Psoas muscle (tissue), 8 donors: Measurements from ENCODE around the gene OVAAL. TPM values are rescaled to one million over a fixed set of nuclear protein-coding genes. Genes with fewer than 3 reads are reported as not detected.

ENCODE experiments used
- ATAC-seq, 4 donors: fragments of 200-7000 bp; cut with Tn5 transposase; one replicate each; pipeline ENCODE4 v1.9.1; 2020; ENCODE audit warnings: moderate library complexity in 3 of 4, mild to moderate bottlenecking in 2 of 4
- DNase-seq, 2 donors: peaks; one replicate each; pipeline ENCODE4 v3.0.0-alpha.2; 2020
- H3K27ac ChIP-seq: fragments of 200-600 bp; one replicate; pipeline ENCODE4 v1.8.0; 2022
- H3K27me3 ChIP-seq, 3 donors: fragments of 200-600 bp in 1 of 3; one replicate each; pipeline versions ENCODE4 v1.6.1 to v1.8.0; 2013 to 2022; ENCODE audit warnings: low read length in 2 of 3, mild to moderate bottlenecking in 2 of 3, moderate library complexity in 1 of 3; ENCODE audit not compliant: insufficient read depth in 3 of 3
- H3K36me3 ChIP-seq, 2 donors: fragments of 200-600 bp in 1 of 2; one replicate each; pipeline versions ENCODE4 v1.6.1 to v1.8.0; 2013 to 2022; ENCODE audit warnings: low read depth in 1 of 2, mild to moderate bottlenecking in 1 of 2, moderate library complexity in 1 of 2; ENCODE audit not compliant: insufficient read depth in 1 of 2
- H3K4me1 ChIP-seq: fragments of 200-600 bp; one replicate; pipeline ENCODE4 v1.8.0; 2022
- H3K4me3 ChIP-seq: fragments of 200-600 bp; one replicate; pipeline ENCODE4 v1.8.0; 2022; ENCODE audit warnings: mild to moderate bottlenecking
- H3K9me3 ChIP-seq: fragments of 200-600 bp; one replicate; pipeline ENCODE4 v1.8.0; 2022
- CTCF ChIP-seq: fragments of 200-600 bp; IDR thresholded peaks from one replicate; pipeline ENCODE4 v1.8.0; 2022; ENCODE audit warnings: antibody characterized with exemption
- WGBS, 3 donors: extraction: QIAGEN DNeasy Blood & Tissue Kit; methylation state at CpG; one replicate each; pipeline versions ENCODE4 v1.1.6 to v1.1.7; 2013; 5-methylcytosine and 5-hydroxymethylcytosine counted together
- intact Hi-C, 2 donors: fragments of 100-400 bp; cut with DNase I; formaldehyde crosslinking; loops; one replicate each; pipeline versions ENCODE4 v1.11.0 to v1.14.2; 2022
- polyA plus RNA-seq, 3 donors: library from polyadenylated mRNA; stranded (reverse); fragments of 200-250 nt; gene quantifications; one replicate each; pipeline ENCODE4 v1.2.3, GENCODE V29; 2013
- total RNA-seq, 4 donors: library from RNA; stranded (reverse); fragmentation: NEBNext Ultra II Directional in 2 of 4; extraction: Animal tissue kit (Norgen Biotek cat#: 25700) in 2 of 4; gene quantifications; one replicate each; pipeline versions ENCODE4 v1.2.1 to v1.2.4, GENCODE V29; 2021 to 2023
- donor health status: healthy with polysubstance abuse.
- donor health status: DM: no; HTN: no; CAD: no; lungs with moderate emphysema.
- donor health status: Bipolar disorder and iron deficiency.
- donor health status: healthy.
- donor health status: DM: yes; HTN: yes; CAD: no.
- donor health status: DM: no; HTN: no; CAD: no.
- donor health status: DM: no; HTN: no; CAD: no.
- donor health status: DM: yes; HTN: yes; CAD: no.

Gene OVAAL
- total and polyA plus RNA-seq, 7 donors: 0.04 TPM; not detected in 6

GRCh38 chr1:180560200-180560867 is 1.6 kb downstream of the OVAAL start:
- DNase-seq (no peak), ATAC-seq (no peak)
- H3K27ac ChIP-seq: no peak overlapping the region
- TF ChIP-seq CTCF: no peak
- H3K9me3 ChIP-seq: no peaks in the 10 kb centered on the region
- WGBS, 3 donors: 59 to 75% (median 63%) methylated on average over 3 of the region's 3 CpGs
- no peak overlapping the region for H3K4me3 ChIP-seq
- H3K27me3 ChIP-seq: no peaks in the 10 kb centered on the region
- intact Hi-C loops: no loop called here
- no peaks in the 10 kb centered on the region for H3K36me3 ChIP-seq
- peaks cover 4% of the 10 kb centered on the region for H3K4me1 ChIP-seq

DNA sequence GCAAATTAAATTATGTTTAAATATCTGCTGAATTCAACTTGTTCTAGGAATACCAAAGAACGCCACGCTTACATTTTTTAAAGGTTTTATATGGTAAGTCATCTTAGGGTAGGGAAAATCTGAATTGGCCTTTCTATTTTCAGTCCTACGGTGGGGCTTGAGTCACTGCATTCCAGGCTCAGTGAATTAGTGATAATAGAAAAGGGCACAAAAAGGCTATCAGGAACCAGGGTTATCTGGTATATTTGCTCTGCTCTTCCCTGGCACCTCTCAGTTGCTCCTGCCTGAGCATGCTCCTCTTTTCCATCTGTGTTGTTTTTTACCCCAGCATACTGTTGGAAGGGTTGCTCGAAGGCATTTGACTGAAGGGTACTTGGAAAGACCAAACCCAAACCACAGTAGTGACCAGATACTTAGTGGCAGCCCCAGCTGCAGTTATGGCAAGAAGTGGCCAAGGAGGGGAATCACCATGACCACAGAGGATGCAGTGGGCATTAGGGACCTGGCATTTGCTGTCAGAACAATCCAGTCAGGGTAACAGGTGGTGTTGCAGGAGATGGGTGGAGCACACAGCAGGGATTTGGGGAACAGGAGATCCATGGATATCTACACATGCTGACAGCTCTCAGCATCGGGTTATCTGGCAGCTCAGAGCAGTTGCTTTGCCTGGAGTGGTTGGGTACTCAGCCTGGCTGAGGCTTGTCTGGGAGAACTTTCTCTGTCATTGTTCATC is 2.3 kb downstream of the OVAAL start:
- DNase-seq: no peak
- ATAC-seq: no peak
- H3K4me3 ChIP-seq: no peak overlapping the region
- H3K27me3 ChIP-seq: no peaks in the 10 kb centered on the region
- H3K4me1 ChIP-seq: peaks cover 4% of the 10 kb centered on the region
- no peak for TF ChIP-seq CTCF
- intact Hi-C loops: no loop called here
- H3K9me3 ChIP-seq: no peaks in the 10 kb centered on the region
- no peaks in the 10 kb centered on the region for H3K36me3 ChIP-seq
- WGBS, 3 donors: 61 to 69% (median 65%) methylated on average over 5 of the region's 5 CpGs
- H3K27ac ChIP-seq: no peak overlapping the region

DNA sequence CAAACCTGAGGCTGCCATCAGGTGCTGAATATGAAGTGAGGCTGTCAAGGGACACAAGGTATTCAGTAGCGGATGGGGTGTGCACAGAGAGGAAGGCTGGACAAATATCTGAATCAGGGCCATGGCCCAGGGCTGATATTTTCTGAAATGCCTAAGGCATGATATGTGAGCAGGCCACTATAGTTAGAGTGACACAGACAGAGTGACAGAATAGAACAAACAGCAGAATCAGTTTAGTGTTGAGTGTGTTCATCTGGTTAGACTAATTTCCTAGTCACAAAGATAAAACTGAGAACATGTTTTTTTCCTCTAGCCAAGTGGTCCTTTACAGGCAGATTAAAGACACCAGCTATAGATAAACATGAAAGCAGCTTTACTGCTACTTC is 3.9 kb downstream of the OVAAL start:
- H3K36me3 ChIP-seq: no peaks in the 10 kb centered on the region
- intact Hi-C loops: no loop called here

DNA sequence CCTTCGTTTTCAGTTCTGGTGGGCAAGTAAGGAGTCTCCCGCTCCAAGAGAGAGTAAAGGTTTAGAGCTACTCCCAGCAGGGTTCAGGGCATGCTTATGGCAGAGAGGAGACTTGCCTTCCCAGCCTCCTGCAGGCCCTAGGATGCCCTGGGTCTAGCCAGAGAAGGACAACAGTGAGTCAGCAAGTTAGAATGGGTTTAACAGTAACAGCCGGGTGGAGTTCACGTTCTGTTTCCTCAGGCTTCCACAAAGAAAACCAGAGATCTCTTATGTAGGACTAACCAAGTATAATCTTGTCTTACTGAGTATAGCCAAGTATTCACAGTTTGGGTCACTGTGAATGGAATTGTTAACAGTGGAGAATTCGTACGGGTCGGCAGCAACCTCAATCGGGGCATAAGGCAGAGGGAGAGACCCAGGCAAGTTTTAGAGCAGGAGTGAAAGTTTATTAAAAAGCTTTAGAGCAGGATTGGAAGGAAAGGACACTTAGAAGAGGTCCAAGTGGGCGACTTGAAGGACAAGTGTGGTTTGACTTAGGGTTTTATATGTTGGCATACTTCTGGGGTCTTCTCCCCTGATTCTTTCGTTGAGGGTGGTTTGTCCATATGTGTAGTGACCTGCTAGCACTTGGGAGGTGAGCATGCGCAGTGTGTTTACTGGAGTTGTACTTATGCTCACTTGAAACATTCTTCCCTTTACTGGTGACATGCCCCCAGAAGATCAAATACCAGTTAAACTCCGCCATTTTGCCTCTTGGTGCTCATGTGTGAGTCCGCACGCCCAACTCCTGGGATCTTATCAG is 4.5 kb downstream of the OVAAL start:
- Histone ChIP-seq H3K4me1 (peaks cover 4% of the 10 kb centered on the region), H3K27ac (no peak overlapping the region)
- no peak for DNase-seq

More for the DNA sequence above, 3.9 kb downstream of the OVAAL start:
- DNase-seq (no peak), ATAC-seq (peak in 3 of 4 donors; percentile 25 to 44 (median 42))
- Histone ChIP-seq H3K4me3 (no peak overlapping the region), H3K9me3 (no peaks in the 10 kb centered on the region), H3K27me3 (no peaks in the 10 kb centered on the region), H3K4me1 (peaks cover 4% of the 10 kb centered on the region), H3K27ac (no peak overlapping the region)
- TF ChIP-seq CTCF: no peak
- 75 to 91% (median 85%) methylated on average over 1 of the region's 1 CpG for WGBS, 3 donors

More for the DNA sequence above, 4.5 kb downstream of the OVAAL start:
- Histone ChIP-seq H3K4me3 (no peak overlapping the region), H3K27me3 (no peaks in the 10 kb centered on the region), H3K9me3 (no peaks in the 10 kb centered on the region), H3K36me3 (no peaks in the 10 kb centered on the region)
- peak in 2 of 4 donors; percentile 49 to 55 for ATAC-seq
- TF ChIP-seq CTCF: no peak
- intact Hi-C loops: no loop called here
- 79 to 85% (median 84%) methylated on average over 14 of the region's 14 CpGs for WGBS, 3 donors
